H9 (cell line): ENCODE measurements around the gene SGCB. TPM values are rescaled to one million over a fixed set of nuclear protein-coding genes. Genes with fewer than 3 reads are reported as not detected.

Source experiments
- DNase-seq: peaks from one replicate; pipeline ENCODE4 v3.0.0-alpha.2; 2017
- H2AFZ ChIP-seq: one replicate; pipeline ENCODE4 v1.6.1; 2013; ENCODE audit warnings: mild to moderate bottlenecking, low read length, control low read depth, moderate library complexity
- H2AK5ac ChIP-seq: 2 replicates; pipeline ENCODE4 v1.6.1; 2013; ENCODE audit warnings: low read length, control low read depth, mixed read lengths; ENCODE audit not compliant: insufficient read length
- H2BK120ac ChIP-seq: one replicate; pipeline ENCODE4 v1.6.1; 2013; ENCODE audit warnings: low read depth, mild to moderate bottlenecking, low read length, control low read depth, inconsistent platforms; ENCODE audit not compliant: poor library complexity, severe bottlenecking
- H2BK12ac ChIP-seq: 2 replicates; pipeline ENCODE4 v1.6.1; 2013; ENCODE audit warnings: low read length, control low read depth, mixed read lengths, low read depth; ENCODE audit not compliant: insufficient read length
- H2BK15ac ChIP-seq: 2 replicates; pipeline ENCODE4 v1.6.1; 2013; ENCODE audit warnings: low read depth, low read length, control low read depth
- H2BK20ac ChIP-seq: one replicate; pipeline ENCODE4 v1.6.1; 2013; ENCODE audit warnings: low read depth, mild to moderate bottlenecking, low read length, control low read depth, inconsistent platforms; ENCODE audit not compliant: poor library complexity, severe bottlenecking
- H2BK5ac ChIP-seq: 2 replicates; pipeline ENCODE4 v1.6.1; 2013; ENCODE audit warnings: low read length, control low read depth, mixed read lengths; ENCODE audit not compliant: insufficient read length
- H3K14ac ChIP-seq: 2 replicates; pipeline ENCODE4 v1.6.1; 2013; ENCODE audit warnings: low read length, control low read depth; ENCODE audit not compliant: insufficient read depth
- H3K18ac ChIP-seq: 2 replicates; pipeline ENCODE4 v1.6.1; 2013; ENCODE audit warnings: low read depth, mild to moderate bottlenecking, mixed read lengths, low read length, control low read depth; ENCODE audit not compliant: insufficient read length
- H3K23ac ChIP-seq: 2 replicates; pipeline ENCODE4 v1.6.1; 2013; ENCODE audit warnings: low read length, control low read depth, mixed read lengths, low read depth; ENCODE audit not compliant: insufficient read length
- H3K23me2 ChIP-seq: 2 replicates; pipeline ENCODE4 v1.6.1; 2013; ENCODE audit warnings: low read depth, mild to moderate bottlenecking, mixed read lengths, low read length, control low read depth; ENCODE audit not compliant: insufficient read length, poor library complexity, severe bottlenecking
- H3K27ac ChIP-seq: 2 replicates; pipeline ENCODE4 v1.5.1; 2013; ENCODE audit warnings: low read length, control low read depth, mixed read lengths, low read depth; ENCODE audit not compliant: insufficient read length
- H3K27me3 ChIP-seq: 2 replicates; pipeline ENCODE4 v1.6.1; 2013; ENCODE audit warnings: low read length, control low read depth, inconsistent platforms; ENCODE audit not compliant: insufficient read depth
- H3K4ac ChIP-seq: 2 replicates; pipeline ENCODE4 v1.6.1; 2013; ENCODE audit warnings: low read depth, mild to moderate bottlenecking, control low read depth, inconsistent platforms, low read length, moderate library complexity
- H3K4me1 ChIP-seq: 2 replicates; pipeline ENCODE4 v1.6.1; 2013; ENCODE audit warnings: low read length, control low read depth, inconsistent platforms; ENCODE audit not compliant: insufficient read depth
- H3K4me2 ChIP-seq: 2 replicates; pipeline ENCODE4 v1.6.1; 2013; ENCODE audit warnings: low read length, control low read depth, mixed read lengths; ENCODE audit not compliant: insufficient read length, insufficient read depth
- H3K56ac ChIP-seq: 2 replicates; pipeline ENCODE4 v1.6.1; 2013; ENCODE audit warnings: low read depth, mild to moderate bottlenecking, mixed read lengths, low read length, control low read depth; ENCODE audit not compliant: insufficient read length
- H3K79me1 ChIP-seq: 2 replicates; pipeline ENCODE4 v1.6.1; 2013; ENCODE audit warnings: low read depth, mild to moderate bottlenecking, moderate library complexity, low read length, control low read depth, inconsistent platforms; ENCODE audit not compliant: insufficient read depth, poor library complexity, severe bottlenecking
- H3K79me2 ChIP-seq: 2 replicates; pipeline ENCODE4 v1.6.1; 2013; ENCODE audit warnings: low read length, control low read depth, inconsistent platforms; ENCODE audit not compliant: insufficient read depth
- H3K9ac ChIP-seq: 2 replicates; pipeline ENCODE4 v1.6.1; 2013; ENCODE audit warnings: low read length, control low read depth, mixed read lengths; ENCODE audit not compliant: insufficient read length; ENCODE audit errors: extremely low read depth
- H3K9me3 ChIP-seq: one replicate; pipeline ENCODE4 v1.6.1; 2013; ENCODE audit warnings: low read depth, low read length, inconsistent platforms; ENCODE audit not compliant: control insufficient read depth
- H3T11ph ChIP-seq: one replicate; pipeline ENCODE4 v1.6.1; 2013; ENCODE audit warnings: mild to moderate bottlenecking, low read length, control low read depth, inconsistent platforms
- H4K20me1 ChIP-seq: one replicate; pipeline ENCODE4 v1.6.1; 2013; ENCODE audit not compliant: control insufficient read depth, insufficient read length, insufficient read depth
- H4K5ac ChIP-seq: 2 replicates; pipeline ENCODE4 v1.6.1; 2013; ENCODE audit warnings: low read depth, mild to moderate bottlenecking, mixed read lengths, low read length, control low read depth; ENCODE audit not compliant: insufficient read length
- H4K8ac ChIP-seq: replicated peaks from 2 replicates; pipeline ENCODE4 v1.6.1; 2013; ENCODE audit warnings: low read length, control low read depth, mixed read lengths, low read depth; ENCODE audit not compliant: insufficient read length
- H4K91ac ChIP-seq: 2 replicates; pipeline ENCODE4 v1.6.1; 2013; ENCODE audit warnings: low read depth, mild to moderate bottlenecking, moderate library complexity, mixed read lengths, low read length, control low read depth; ENCODE audit not compliant: insufficient read length
- H3K27ac Mint-ChIP-seq, 3 experiments: 2 replicates in 2 of 3; 3 replicates in 1 of 3; pipeline ENCODE4 v1.8.0; 2020 to 2021; ENCODE audit warnings: mixed read lengths in 3 of 3, mild to moderate bottlenecking in 1 of 3, moderate library complexity in 1 of 3
- H3K27me3 Mint-ChIP-seq: 2 replicates; pipeline ENCODE4 v1.8.0; 2021; ENCODE audit warnings: low read depth, mild to moderate bottlenecking, moderate library complexity, mixed read lengths
- H3K36me3 Mint-ChIP-seq, 3 experiments: 2 replicates in 2 of 3; 3 replicates in 1 of 3; pipeline ENCODE4 v1.8.0; 2020 to 2021; ENCODE audit warnings: low read depth in 3 of 3, mixed read lengths in 3 of 3; ENCODE audit not compliant: insufficient read depth in 1 of 3
- H3K4me1 Mint-ChIP-seq, 2 experiments: 2 replicates each; pipeline ENCODE4 v1.8.0; 2020; ENCODE audit warnings: mixed read lengths in 2 of 2
- H3K4me3 Mint-ChIP-seq, 2 experiments: 2 replicates in 1 of 2; 3 replicates in 1 of 2; pipeline ENCODE4 v1.8.0; 2020 to 2021; ENCODE audit warnings: mild to moderate bottlenecking in 2 of 2, mixed read lengths in 2 of 2, moderate library complexity in 1 of 2
- H3K9me3 Mint-ChIP-seq, 2 experiments: 2 replicates in 1 of 2; 3 replicates in 1 of 2; pipeline ENCODE4 v1.8.0; 2020; ENCODE audit warnings: mild to moderate bottlenecking in 2 of 2, mixed read lengths in 2 of 2, moderate library complexity in 1 of 2
- WGBS: extraction: QIAGEN DNeasy Blood & Tissue Kit; methylation state at CpG from one replicate; pipeline ENCODE4 v1.1.7; 2013; ENCODE audit warnings: missing lambda C conversion rate, low lambda C conversion rate, mixed read lengths; ENCODE audit not compliant: insufficient read length; ENCODE audit errors: extremely low coverage; 5-methylcytosine and 5-hydroxymethylcytosine counted together
- total RNA-seq: library from RNA; stranded (reverse); gene quantifications from 2 replicates; pipeline ENCODE4 v1.2.1, GENCODE V29; 2021
- TF ChIP-seq, protein P1 (sequence below): fragments of 200-600 bp; sonication (generic); conservative IDR thresholded peaks from 3 replicates; pipeline ENCODE4 v1.8.0; 2021; ENCODE audit warnings: antibody characterized with exemption, mild to moderate bottlenecking

The SGCB gene
- total RNA-seq, 1 experiment from 2014 or later = 32.3 TPM

DNA sequence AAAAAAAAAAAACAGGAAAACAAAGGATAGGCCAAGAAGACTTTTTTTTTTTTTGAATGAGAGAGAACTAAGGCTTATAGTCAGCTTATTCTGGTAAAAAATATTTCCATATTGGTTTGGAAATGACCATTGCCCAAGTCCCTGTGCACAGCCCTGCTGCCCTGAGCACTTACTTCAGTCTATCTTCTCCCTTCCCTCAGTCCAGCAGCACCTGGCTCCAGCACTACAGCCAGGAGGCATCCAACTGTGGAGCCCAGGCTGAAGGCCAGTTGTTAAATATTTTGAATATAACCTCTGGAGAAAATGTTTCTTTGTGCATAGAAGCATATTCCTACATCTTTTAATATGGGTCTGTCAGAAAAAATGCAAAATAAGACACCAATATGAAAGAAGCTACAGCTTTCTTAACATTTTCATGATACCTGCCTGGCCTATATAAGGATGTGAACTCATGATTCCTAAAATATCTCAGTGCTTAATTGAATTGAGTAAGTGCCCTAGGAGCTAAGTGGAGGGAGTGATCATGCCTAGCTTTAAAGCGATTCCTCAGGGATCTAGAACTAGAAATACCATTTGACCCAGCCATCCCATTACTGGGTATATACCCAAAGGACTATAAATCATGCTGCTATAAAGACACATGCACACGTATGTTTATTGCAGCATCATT, 32.4 kb downstream of the SGCB start:
- no peaks in the 10 kb centered on the region for H3K4me1 ChIP-seq
- H3K27ac ChIP-seq = no peak overlapping the region
- no peak overlapping the region for H2BK20ac ChIP-seq
- H3T11ph ChIP-seq = no peak overlapping the region
- no peaks in the 10 kb centered on the region for H3K79me1 ChIP-seq
- no peak for DNase-seq
- WGBS = no CpG with 5 or more reads among the region's 2 CpGs
- no peaks in the 10 kb centered on the region for H4K20me1 ChIP-seq
- no peak overlapping the region for H3K18ac ChIP-seq
- H4K5ac ChIP-seq = no peak overlapping the region
- H3K9ac ChIP-seq = no peak overlapping the region
- no peak overlapping the region for H4K8ac ChIP-seq
- no peaks in the 10 kb centered on the region for H3K9me3 Mint-ChIP-seq
- H3K23me2 ChIP-seq = no peaks in the 10 kb centered on the region
- no peaks in the 10 kb centered on the region for H3K9me3 ChIP-seq
- H2BK5ac ChIP-seq = no peak overlapping the region
- no peak overlapping the region for H3K4ac ChIP-seq
- no peak overlapping the region for H2AK5ac ChIP-seq
- H3K27ac Mint-ChIP-seq = no peak overlapping the region
- H2BK15ac ChIP-seq = no peak overlapping the region
- H2BK12ac ChIP-seq = no peak overlapping the region
- H3K56ac ChIP-seq = no peak overlapping the region
- no peaks in the 10 kb centered on the region for H3K36me3 Mint-ChIP-seq
- H3K14ac ChIP-seq = no peak overlapping the region
- H2BK120ac ChIP-seq = no peak overlapping the region
- H3K27me3 ChIP-seq = no peaks in the 10 kb centered on the region
- no peak overlapping the region for H4K91ac ChIP-seq
- H2AFZ ChIP-seq = no peak overlapping the region
- TF ChIP-seq, protein P1, sequence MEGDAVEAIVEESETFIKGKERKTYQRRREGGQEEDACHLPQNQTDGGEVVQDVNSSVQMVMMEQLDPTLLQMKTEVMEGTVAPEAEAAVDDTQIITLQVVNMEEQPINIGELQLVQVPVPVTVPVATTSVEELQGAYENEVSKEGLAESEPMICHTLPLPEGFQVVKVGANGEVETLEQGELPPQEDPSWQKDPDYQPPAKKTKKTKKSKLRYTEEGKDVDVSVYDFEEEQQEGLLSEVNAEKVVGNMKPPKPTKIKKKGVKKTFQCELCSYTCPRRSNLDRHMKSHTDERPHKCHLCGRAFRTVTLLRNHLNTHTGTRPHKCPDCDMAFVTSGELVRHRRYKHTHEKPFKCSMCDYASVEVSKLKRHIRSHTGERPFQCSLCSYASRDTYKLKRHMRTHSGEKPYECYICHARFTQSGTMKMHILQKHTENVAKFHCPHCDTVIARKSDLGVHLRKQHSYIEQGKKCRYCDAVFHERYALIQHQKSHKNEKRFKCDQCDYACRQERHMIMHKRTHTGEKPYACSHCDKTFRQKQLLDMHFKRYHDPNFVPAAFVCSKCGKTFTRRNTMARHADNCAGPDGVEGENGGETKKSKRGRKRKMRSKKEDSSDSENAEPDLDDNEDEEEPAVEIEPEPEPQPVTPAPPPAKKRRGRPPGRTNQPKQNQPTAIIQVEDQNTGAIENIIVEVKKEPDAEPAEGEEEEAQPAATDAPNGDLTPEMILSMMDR = no peak
- H3K23ac ChIP-seq = no peak overlapping the region
- no peak overlapping the region for H3K4me2 ChIP-seq
- no peak overlapping the region for H3K4me3 Mint-ChIP-seq
- no peaks in the 10 kb centered on the region for H3K27me3 Mint-ChIP-seq
- no peaks in the 10 kb centered on the region for H3K79me2 ChIP-seq
- peaks cover 3 to 7% of the 10 kb centered on the region in 2 experiments; a peak in 3 of 4 replicates for H3K4me1 Mint-ChIP-seq
